Activated CD8-positive, alpha-beta memory T cell treated with anti-CD3 and anti-CD28 coated beads, Interleukin-2, amount 50 U/mL, for 24 hours (primary cell): ENCODE measurements around the gene HOGA1.
"Not testable (repeated sequence)": the region's sequence is repeated elsewhere in the genome, so short reads cannot be mapped to it uniquely, and the experiment has no call there.

Experiments used
- DNase-seq: peaks from one replicate; pipeline ENCODE4 v3.0.0-alpha.2; 2020; ENCODE audit errors: extremely low read depth

HOGA1 gene

DNA sequence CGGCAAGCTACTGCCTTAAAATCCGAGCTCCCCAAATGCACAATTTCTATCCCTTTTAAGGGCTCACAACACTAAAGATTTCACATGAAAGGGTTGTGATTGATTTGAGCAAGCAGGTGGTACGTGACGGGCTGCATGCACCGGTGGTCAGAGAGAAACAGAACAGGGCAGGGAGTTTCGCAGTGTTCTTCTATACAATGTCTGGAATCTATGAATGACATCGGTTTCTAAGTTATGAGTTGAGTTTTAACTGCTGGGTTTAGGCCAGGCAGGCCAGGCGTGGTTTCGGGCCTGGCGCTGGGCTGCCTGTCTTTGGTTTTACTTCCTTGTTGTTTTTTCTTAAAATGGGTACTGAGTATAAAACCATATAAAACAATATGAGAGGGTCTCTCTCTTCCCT, 28.6 kb upstream of the HOGA1 start:
- not testable (repeated sequence) for DNase-seq

DNA sequence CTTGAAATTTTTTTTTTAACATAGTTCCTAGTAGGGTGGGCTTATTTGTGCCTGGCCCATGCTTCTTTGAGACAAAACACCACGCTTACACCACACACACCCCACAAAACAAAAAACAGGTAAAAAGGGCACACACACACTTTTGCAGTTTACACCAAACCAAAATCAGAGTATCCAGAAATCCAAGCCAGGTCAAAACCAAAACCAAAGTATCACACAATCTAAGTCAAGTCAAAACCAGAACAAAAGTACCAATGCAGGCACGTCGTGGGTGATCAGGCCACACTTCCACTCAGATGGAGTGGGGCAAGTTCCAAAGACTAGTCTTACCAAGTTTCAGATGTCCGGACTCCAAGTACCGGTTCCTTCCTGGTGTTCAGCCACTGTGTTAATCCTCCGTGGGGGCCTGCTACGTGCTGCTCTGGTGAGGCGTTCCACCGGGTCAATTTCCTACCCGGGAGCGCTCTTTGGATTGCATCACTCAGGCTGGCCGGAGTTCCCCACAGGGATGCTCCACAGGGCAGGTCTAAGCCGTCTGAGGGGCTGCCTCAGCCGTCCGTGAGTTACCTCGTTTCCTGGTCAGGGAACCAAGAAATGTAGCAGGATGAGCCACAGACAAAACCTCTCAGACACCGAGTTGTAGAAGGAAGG, 23.3 kb upstream of the HOGA1 start:
- DNase-seq = not testable (repeated sequence)

DNA sequence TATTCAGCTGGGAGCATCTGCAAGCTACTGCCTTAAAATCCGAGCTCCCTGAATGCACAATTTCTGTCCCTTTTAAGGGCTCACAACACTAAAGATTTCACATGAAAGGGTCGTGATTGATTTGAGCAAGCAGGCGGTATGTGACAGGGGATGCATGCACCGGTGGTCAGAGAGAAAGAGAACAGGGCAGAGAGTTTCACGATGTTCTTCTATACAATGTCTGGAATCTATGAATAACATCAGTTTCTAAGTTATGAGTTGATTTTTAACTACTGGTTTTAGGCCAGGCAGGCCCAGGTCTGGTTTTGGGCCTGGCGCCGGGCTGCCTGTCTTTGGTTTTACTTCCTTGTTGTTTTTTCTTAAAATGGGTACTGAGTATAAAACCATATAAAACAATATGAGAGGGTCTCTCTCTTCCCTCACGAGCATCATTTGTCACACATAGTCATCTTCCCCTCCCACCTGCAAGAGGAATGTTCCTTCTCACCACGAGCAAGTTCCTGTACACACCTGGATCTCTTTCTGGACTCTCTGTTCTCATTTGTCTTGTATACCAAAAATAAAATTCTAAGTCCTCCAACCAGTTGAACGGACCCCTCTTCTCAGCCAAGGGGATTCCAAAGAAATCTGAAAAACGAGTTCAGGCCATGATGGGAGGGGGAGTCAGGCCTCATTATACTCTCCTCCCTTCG, 22.7 kb upstream of the HOGA1 start:
- not testable (repeated sequence) for DNase-seq

DNA sequence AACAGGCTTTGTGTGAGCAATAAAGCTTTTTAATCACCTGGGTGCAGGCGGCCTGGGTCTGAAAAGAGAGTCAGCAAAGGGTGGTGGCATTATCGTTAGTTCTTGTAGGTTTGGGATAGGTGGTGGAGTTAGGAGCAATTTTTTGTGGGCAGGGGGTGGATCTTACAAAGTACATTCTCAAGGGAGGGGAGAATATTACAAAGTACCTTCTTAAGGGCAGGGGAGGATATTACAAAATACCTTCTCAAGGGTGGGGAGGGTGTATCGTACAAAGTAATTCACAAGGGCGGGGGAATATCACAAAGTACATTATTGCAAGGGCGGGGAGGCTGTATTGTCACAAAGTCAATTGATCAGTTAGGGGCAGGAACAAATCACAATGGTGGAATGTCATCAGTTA, 21.9 kb upstream of the HOGA1 start:
- DNase-seq = not testable (repeated sequence)

DNA sequence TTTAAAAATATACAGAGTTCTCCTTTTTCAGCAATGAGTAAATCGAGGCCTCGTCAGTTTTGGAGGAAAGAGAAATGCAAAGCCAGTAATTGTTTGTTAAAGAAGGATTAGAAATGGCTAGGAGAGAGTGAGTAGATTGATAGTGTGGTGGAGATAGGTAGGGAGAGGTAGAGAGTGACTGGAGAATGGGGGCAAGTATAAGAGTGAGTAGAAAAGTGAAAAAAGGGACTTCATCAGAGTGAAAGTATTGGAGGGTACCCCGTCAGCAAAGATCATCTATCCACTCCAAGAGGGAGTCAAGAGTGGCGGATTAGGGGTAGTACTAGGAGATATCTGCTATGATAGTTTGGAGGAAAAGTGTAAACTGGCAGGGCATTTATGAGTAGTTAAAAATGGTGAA, 20.9 kb upstream of the HOGA1 start:
- no peak for DNase-seq

DNA sequence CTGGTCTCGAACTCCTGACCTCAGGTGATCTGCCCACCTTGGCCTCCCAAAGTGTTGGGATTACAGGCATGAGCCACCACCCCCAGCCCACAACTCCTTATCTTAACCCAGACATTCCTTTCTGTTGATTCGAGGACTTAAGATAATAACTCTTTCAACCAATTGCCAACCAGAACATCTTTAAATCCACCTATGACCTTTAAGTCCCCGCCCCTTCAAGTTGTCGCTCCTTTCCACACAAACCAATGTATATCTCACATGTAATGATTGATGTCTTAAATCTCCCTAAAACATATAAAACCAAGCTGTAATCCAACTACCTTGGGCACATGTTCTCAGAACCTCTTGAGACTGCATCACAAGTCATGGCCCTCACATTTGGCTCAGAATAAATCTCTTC, 19.4 kb upstream of the HOGA1 start:
- DNase-seq = no peak

DNA sequence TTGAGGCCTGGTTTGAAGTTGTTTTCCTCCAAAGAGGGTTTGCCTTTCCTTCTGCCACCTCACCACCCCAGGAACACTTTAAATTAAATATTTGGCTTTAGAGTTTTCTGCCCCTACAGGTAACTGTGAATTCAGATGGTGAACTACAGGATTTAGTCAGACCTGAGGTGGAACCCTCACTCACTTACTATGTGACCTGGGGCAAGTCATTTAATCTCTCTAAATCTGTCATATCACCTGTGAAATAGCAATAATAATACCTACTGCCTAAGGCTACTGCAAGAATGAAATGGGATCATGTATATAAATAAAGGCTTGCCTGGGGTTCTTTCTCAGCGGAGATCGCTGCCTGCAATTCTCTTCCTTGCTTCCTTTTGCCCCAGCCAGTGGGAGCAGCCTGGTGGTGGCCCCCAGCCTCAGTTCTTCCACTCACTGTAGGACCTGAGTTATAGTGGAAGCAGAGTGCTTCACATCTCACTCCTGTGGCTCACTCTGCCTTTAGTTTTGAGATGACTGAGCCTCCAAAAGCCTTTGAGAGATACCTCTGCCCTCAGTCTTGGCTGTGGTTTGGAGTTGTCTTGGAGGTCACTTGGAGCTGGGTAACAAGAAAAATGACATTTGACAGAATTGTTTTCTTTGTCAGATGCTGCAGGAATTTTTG, 17.7 kb upstream of the HOGA1 start:
- DNase-seq = no peak

DNA sequence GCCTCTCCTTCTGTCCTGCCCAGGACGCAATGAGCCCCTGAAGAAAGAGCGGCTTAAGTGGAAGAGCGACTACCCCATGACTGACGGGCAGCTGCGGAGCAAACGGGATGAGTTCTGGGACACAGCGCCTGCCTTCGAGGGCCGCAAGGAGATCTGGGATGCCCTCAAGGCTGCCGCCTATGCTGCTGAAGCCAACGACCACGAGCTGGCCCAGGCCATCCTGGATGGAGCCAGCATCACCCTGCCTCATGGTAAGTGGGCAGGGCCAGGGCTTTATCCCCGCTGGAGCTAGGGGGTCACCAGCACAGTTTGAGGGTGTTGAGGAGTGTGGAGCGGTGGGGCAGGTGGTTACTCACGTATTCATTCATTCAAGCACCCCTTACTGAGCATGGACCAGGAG, 16.3 kb upstream of the HOGA1 start:
- DNase-seq = no peak

DNA sequence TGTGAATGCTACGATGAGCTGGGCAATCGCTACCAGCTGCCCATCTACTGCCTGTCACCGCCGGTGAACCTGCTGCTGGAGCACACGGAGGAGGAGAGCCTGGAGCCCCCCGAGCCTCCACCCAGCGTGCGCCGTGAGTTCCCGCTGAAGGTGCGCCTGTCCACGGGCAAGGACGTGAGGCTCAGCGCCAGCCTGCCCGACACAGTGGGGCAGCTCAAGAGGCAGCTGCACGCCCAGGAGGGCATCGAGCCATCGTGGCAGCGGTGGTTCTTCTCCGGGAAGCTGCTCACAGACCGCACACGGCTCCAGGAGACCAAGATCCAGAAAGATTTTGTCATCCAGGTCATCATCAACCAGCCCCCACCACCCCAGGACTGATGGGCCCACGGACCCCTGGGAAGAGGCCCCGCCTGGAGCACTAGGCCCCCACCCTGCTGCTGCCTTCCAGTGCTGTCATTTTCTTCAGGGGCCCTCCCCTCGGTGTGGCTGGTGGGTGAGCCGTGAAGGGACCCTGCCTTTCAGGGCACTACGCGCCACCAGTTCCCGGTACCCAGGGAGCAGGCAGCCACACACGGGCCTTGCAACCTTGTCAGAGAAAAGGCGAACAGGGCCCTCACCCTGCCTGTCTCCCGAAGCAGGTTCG, 13.9 kb upstream of the HOGA1 start:
- no peak for DNase-seq

DNA sequence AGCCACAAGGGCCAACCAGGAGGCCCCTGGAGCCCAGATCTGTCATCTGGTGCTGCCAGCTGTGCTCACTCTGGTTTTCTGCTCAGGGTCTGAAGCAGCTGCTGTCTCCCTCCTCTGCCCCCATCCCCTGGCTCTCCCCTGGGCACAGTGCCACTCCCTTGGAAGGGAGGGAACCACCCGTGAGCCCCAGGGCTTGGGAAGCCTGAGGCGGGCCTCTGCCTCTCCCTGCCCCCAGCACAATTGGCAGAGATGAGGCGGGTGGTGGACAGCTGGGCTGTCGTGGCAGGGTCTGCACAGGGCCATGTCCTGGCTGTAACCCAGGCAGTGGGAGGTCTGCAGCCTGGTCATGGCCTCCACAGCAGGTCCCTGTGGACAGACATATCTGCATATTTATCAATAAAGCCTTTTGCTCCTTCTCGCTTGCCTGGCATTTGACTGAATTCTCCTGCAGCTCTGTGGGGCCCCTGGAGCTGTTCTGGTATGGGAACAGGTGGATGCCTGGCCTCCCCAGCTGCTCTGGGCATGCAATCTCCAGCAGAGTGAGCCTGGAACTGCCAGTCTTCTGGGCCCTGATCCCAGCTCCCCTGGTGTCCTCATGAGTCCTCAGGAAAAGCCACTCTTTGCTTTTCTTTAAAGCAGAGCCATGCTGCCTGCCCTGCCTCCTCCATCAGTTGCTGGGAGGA, 13.3 kb upstream of the HOGA1 start:
- no peak for DNase-seq

DNA sequence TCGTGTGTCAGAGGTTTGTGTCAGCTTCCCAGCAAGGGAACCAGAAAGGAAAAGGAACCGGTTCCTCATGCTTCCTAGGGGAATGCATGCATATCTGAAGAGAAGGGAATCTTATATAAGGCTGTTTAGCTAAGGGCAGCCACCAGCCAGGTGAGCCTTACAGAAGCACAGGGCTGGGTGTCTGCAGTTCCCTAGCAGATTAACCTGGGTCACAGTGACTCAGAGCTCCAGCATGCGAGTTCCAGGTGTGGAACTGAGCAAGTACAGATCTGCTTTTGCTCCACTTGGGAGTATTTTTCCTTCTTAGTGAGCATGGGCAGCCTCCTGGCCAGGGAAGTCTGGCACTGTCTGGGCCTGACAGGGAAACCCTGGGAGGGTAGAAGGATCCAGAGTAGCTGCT, 12.6 kb upstream of the HOGA1 start:
- DNase-seq = no peak

DNA sequence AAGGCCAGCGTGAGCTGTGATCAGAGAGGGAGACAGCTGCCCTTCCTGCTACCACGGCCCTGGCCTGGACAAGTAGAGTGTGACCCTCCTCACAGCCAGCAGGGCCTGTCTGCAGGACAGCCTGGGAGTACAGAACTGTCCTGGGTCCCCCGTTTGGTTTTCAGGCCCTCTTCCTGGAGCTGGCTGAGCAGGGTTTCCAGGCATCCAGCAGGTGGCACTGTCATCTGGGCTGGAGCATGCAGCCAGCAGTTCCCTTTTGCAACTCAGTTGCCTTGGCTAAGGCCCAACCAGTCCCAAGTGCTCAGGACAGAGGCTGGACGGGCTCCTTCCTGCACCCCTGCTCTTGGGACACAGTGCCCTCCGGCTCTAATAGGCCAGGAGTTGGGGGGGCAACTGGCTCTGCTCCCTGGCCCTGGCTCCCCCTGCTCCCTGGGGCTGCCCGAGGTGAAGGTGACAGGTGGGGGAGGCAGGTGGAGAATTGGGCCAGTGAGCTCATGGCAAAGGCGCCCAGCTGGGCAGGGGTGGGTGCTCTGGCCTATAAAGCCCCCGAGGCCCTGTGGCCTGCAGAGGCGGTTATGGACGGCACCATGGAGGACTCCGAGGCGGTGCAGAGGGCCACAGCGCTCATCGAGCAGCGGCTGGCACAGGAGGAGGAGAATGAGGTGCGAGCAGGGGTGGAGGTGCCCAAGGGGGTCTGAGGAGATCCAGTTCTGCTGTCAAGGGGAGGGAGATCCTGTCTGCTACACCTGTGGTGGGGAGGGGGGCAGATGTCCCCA, 11.8 kb upstream of the HOGA1 start, which contains the start of gene ANKRD2:
Gene ANKRD2 (plus strand): TSS at position 566 of the 776 bp plus-strand sequence. CDS start 10 bp downstream, at position 576.
- peak; percentile 10 for DNase-seq

DNA sequence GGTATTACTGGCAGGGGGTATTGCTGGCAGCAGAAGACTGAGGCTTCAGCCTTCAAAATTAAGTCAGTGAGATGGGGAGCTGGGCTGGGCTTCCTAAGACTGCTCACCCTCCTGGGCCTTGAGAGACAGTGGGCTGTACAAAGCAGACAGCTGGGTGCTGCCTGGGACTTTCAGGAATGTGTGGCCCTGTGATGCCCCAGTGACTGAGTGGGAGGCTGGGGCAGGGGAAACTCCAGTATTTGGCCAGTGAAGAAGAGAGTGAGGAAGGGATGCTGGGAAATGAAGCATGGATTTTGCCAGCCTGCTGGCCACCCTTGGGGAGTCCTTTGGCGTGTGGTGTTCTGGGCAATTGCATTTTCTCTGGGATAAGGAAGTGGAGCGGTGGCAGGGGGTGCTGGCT, 11.2 kb upstream of the HOGA1 start:
- no peak for DNase-seq

DNA sequence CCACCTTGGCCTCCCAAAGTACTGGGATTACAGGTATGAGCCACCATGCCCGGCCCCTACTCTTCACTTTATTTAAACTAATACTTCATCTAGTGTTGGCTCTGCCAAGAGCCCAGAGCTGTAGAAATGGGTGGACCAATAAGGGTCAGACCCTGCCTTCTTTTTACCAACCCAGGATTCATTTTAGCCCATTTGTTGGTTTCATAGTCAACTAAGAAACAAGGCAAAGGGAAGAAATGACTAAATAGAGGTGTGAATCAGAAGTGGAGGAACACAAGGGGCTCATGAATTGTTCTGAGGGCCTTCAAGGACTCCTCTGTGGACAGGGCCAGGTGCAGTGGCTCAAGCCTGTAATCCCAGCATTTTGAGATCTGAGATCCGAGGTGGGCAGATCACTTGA, 10.5 kb upstream of the HOGA1 start:
- no peak for DNase-seq

DNA sequence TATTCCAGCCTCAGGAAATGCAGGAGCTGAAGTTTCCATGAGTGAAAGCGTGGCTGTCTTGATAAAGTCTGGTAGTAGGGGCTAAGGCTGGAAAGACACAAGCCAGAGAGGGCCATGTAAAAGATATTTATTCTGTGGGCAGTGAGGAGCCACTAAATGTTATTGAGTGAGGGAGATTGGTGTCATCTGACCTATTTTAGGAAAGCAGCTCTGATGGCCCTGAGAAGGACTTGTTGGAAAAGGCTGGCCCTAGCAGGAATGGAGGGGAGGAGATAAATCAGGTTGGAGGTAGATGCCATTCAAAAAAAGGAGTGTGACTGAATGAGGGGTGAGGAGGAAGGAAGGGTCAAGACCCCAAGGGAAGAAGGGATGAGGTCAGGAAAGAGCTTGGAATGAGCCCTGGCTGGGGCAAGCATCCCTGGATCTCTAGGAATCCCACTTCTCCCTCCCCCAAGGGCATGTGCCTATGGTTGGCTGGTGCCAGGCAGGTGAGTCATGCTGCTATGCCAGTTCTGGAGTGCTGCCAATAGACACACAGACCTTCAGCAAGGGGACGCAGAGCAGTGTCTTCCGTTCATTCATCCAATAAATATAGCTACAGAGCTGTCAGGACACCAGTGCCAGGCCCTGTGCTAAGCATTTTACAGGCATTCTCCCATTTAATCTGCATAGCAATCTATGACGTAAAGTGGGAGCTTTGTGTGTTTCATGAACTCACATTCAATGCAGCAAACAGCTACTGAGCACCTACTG, 9.6 kb upstream of the HOGA1 start:
- no peak for DNase-seq

DNA sequence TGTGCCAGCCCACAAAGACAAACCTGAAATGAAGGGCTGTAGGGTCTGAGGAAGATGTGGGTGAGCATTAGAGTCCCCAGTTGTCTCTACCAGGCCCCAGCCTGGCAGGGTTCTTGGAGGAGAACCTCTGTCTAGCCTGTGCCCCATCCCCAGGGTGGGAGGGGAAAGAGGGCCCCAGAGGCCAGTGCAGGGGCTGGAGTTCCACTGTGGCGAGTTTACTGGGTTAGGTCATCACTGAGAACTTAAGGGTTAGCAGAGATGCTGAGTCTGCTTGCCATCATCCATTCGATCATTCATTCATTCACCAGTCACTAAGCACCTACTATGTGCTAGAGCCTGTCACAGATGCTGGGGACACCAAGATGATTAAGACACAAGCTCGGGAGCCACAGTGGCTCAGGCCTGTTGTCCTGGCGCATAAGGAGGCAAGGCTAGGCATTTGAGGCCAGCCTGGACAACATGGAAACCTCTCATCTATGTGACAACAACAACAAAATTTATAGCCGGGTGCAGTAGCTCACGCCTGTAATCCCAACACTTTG, 9.0 kb upstream of the HOGA1 start:
- no peak for DNase-seq

DNA sequence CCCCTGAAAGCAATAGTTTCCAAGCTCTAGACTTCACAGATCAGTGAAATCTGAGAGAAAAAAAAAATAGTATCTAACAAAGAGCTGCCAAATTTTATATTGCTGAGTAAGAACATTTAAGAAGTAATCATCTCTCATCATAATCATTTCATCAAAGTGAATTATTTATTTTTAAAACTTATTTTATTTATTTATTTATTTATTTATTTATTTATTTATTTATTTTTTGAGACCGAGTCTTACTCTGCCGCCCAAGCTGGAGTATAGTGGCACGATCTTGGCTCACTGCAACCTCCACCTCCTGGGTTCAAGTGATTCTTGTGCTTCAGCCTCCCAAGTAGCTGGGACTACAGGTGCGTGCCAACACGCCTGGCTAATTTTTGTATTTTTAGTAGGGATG, 7.7 kb upstream of the HOGA1 start:
- DNase-seq = not testable (repeated sequence)

DNA sequence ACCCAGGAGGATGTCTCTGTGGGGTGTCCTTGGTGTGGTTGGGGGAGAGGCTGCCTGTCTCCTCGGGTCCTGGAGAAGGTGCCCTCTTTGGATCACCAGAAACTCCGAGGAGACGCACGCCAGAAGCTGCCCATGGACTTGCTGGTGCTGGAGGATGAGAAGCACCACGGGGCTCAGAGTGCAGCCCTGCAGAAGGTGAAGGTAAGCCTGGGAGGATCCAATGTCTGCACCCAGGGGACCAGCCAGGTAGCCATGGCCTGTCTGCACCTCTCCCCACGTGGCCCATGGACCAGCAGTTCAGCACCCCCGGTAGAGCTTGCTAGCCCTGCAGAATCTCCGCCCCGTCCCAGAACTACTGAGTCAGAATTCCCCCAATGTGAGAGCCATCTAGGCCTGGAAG, 6.5 kb upstream of the HOGA1 start:
- no peak for DNase-seq

DNA sequence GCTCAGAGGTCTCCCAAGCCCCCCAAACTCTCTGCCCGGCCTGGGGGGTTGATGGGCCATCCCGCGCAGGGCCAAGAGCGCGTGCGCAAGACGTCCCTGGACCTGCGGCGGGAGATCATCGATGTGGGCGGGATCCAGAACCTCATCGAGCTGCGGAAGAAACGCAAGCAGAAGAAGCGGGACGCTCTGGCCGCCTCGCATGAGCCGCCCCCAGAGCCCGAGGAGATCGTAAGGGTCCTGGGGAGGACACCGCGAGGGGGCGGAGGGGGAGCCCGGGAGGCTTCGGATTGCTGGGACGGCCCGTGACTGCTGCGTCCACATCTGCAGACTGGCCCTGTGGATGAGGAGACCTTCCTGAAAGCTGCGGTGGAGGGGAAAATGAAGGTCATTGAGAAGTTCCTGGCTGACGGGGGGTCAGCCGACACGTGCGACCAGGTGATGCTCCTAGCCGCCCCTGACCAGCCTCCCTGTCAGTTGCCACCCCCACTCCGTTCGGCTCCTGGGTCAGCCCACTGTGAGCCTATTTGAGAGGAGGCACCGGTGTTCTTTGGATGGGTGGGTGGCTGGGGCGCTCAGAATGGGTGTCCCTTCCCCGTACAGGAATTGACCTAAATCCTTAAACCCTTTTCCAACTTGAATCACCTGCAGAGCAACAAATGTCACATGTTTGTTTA, 5.9 kb upstream of the HOGA1 start:
- no peak for DNase-seq
